Measurements from ENCODE around the gene LRRC4B.

DNA sequence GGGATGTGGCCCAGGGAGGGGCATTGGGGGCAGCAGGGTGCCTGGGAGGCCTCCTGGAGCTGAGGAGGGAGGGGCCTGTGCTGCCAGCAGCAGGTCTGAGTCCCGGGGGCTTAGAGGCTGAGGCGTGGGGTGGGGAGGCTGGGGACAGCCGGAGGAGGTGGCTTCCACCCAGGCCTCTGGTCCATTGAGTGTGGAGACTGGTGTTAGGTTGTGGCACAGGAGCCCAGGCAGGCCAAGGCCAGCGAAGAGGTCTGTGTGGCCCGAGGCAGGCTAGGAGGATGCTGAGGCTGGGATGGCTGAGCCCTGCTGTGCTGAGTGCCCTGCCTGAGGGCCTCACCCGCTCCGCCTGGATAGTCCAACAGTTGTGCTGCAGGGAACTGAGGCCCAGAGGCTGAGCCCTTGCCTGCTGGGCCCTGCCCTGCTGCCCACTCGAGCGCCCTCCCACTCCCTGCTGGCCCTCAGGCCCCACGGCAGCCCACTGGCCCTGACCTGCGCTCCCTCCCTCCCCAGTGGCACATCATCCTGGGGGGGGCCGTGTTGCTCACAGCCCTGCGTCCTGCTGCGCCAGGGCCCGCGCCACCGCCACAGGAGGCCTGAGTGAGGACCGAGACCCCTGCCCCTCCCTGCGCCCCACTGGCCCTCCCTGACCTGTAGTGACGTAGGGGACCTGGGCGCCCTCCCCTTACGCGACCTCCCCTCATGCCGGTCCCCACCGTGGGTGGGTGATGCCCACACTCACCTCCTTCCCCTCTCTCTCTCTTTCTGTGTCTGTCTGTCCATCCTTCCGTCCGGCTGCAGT lies 86.7 kb downstream of the LRRC4B start:
- TF ChIP-seq, protein P1, sequence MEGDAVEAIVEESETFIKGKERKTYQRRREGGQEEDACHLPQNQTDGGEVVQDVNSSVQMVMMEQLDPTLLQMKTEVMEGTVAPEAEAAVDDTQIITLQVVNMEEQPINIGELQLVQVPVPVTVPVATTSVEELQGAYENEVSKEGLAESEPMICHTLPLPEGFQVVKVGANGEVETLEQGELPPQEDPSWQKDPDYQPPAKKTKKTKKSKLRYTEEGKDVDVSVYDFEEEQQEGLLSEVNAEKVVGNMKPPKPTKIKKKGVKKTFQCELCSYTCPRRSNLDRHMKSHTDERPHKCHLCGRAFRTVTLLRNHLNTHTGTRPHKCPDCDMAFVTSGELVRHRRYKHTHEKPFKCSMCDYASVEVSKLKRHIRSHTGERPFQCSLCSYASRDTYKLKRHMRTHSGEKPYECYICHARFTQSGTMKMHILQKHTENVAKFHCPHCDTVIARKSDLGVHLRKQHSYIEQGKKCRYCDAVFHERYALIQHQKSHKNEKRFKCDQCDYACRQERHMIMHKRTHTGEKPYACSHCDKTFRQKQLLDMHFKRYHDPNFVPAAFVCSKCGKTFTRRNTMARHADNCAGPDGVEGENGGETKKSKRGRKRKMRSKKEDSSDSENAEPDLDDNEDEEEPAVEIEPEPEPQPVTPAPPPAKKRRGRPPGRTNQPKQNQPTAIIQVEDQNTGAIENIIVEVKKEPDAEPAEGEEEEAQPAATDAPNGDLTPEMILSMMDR (IDR thresholded peaks at IDR 0.05): no peak
- TF ChIP-seq POLR2A (IDR thresholded peaks at IDR 0.05): no peak
